GM19467 (cell line): ENCODE data around the gene PCDHA8.
"Not testable (repeated sequence)": the region's sequence is repeated elsewhere in the genome, so short reads cannot be mapped to it uniquely, and the experiment has no call there.

Experiments used
- ATAC-seq: cut with Tn5 transposase; IDR thresholded peaks from one replicate; pipeline ENCODE4 v1.9.1; 2021; ENCODE audit warnings: mild to moderate bottlenecking, moderate library complexity; ENCODE audit not compliant: unreplicated experiment

Gene PCDHA8

DNA sequence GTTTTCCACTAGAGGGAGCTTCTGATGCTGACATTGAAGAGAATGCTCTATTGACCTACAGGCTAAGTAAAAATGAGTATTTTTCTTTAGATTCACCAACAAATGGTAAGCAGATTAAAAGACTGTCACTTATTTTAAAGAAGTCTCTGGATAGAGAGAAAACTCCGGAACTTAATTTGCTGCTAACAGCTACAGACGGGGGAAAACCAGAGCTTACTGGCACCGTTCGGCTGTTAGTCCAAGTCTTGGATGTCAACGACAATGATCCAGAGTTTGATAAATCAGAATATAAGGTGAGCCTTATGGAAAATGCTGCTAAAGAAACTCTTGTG, 28.5 kb downstream of the PCDHA8 start:
- no peak for ATAC-seq

DNA sequence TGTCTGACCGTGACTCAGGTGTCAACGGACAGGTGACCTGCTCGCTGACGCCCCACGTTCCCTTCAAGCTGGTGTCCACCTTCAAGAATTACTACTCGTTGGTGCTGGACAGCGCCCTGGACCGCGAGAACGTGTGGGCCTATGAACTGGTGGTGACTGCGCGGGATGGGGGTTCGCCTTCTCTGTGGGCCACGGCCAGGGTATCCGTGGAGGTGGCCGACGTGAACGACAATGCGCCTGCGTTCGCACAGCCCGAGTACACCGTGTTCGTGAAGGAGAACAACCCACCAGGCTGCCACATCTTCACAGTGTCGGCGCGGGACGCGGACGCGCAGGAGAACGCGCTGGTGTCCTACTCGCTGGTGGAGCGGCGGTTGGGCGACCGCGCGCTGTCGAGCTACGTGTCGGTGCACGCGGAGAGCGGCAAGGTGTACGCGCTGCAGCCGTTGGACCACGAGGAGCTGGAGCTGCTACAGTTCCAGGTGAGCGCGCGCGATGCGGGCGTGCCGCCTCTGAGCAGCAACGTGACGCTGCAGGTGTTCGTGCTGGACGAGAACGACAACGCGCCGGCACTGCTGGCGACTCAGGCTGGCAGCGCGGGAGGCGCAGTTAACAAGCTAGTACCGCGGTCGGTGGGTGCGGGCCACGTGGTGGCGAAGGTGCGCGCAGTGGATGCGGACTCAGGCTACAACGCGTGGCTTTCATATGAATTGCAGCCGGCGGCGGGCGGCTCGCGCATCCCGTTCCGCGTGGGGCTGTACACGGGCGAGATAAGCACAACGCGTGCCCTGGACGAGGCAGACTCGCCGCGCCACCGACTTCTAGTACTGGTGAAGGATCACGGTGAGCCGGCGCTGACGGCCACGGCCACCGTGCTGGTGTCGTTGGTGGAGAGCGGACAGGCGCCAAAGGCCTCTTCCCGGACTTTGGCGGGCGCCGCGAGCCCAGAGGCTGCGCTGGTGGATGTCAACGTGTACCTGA, 29.5 kb downstream of the PCDHA8 start:
- ATAC-seq, result no peak

DNA sequence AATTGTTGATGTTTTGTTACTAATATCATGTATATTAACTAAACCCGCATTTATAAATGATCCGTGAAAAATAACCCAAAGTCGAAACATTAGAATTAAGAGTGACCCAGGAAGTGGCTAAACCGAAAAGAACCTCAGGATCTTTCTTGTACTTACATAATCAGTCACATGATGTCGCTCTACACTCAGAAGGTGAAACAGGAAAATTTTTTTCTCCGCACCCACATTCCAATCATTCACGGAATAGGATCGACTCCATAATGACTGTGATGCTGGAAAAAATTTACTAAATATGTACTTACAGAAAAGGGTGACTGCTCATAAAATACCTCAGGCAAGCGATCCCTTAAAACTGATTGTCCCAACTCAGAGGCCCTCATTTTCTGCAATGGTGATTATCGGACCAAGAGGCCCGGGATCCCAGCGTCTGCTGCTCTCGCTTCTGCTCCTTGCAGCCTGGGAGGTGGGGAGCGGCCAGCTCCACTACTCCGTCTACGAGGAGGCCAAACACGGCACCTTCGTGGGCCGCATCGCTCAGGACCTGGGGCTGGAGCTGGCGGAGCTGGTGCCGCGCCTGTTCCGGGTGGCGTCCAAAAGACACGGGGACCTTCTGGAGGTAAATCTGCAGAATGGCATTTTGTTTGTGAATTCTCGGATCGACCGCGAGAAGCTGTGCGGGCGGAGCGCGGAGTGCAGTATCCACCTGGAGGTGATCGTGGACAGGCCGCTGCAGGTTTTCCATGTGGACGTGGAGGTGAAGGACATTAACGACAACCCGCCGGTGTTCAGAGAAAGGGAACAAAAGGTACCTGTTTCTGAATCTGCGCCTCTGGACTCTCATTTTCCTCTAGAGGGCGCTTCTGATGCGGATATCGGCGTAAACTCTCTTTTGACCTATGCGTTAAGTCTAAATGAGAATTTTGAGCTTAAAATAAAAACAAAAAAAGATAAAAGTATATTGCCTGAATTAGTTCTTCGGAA, 34.4 kb downstream of the PCDHA8 start, which contains the start of gene PCDHA12:
TSS of gene PCDHA12 (plus strand) at position 224 of the 981 bp plus-strand sequence. CDS start at position 389, 165 bp downstream.
- no peak for ATAC-seq

GRCh38 chr5:140876541-140877261, 35.7 kb downstream of the PCDHA8 start:
- not testable (repeated sequence) for ATAC-seq

- no peak for ATAC-seq
These were observed 36.2 kb downstream of the PCDHA8 start for GRCh38 chr5:140877262-140877581.

- ATAC-seq, result no peak
These were observed 41.1 kb downstream of the PCDHA8 start, which contains the start of gene PCDHA13 for GRCh38 chr5:140881889-140882590. Gene PCDHA13 (plus strand): TSS chr5:140882124. CDS start chr5:140882269, 145 bp downstream.

GRCh38 chr5:140882591-140882899, 41.6 kb downstream of the PCDHA8 start:
- ATAC-seq, result no peak

GRCh38 chr5:140883373-140883772, 42.4 kb downstream of the PCDHA8 start:
- ATAC-seq, result no peak

- ATAC-seq, result no peak
These were observed 43.1 kb downstream of the PCDHA8 start for GRCh38 chr5:140883927-140884697.
